Stimulated activated CD4-positive, alpha-beta T cell treated with anti-CD3 and anti-CD28 coated beads, Interleukin-4, amount 100 ng/mL, for 4 hours (primary cell): ENCODE results near the gene HOXC6.
A peak's percentile ranks its signal among the peaks of the same experiment; 100 is the strongest.

Experiments used
- DNase-seq, 2 experiments: peaks; one replicate each; pipeline ENCODE4 v3.0.0-alpha.2; 2020

HOXC6 gene

DNA sequence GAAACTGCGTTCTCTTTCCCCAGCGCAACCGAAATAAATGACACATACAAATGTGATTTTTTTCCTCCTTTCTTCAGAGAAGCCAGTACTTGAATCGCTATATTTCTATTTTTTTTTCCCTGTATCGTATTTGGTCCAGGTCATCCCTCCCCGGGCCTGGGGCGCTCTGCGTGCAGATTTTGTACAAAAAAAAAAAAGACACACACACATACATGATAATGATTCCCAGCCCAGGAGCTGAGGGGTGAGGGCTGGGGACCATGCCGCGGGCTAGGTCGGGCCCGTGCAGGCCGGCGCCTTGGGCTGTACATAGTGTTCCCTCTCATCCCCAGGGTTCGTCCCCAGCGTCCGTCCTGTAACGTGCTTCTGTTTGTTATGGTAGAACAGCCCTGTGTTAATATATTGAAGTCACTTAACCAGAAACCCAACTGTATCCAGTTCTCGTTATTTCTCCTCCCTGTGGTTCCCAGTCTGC is 25.3 kb upstream of the HOXC6 start:
- no peak for DNase-seq

DNA sequence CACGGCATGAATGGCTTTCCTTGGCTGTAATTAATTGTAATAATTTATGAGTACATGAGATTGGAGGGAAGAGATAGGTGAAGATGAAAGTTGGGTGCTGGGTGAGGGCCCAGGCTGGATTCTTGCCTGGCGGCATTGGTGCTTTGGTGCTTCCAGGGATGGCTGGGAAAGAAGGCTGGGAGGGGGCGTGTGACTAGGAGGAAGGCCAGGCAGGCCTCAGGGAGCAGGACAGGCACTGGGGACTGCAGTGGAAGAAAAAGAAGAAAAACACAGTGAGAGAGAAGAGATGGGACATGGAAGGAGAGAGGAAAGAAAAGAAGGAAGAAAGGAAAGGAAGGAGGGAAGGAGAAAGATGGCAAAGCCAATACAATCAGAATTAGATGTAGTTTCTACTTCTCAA is 24.6 kb upstream of the HOXC6 start:
- DNase-seq, result no peak

GRCh38 chr12:54004063-54004840 is 24.0 kb upstream of the HOXC6 start:
- no peak for DNase-seq

- no peak for DNase-seq
Observed at GRCh38 chr12:54004841-54005530, 23.3 kb upstream of the HOXC6 start.

GRCh38 chr12:54005531-54005852 is 22.7 kb upstream of the HOXC6 start:
- DNase-seq, result no peak

DNA sequence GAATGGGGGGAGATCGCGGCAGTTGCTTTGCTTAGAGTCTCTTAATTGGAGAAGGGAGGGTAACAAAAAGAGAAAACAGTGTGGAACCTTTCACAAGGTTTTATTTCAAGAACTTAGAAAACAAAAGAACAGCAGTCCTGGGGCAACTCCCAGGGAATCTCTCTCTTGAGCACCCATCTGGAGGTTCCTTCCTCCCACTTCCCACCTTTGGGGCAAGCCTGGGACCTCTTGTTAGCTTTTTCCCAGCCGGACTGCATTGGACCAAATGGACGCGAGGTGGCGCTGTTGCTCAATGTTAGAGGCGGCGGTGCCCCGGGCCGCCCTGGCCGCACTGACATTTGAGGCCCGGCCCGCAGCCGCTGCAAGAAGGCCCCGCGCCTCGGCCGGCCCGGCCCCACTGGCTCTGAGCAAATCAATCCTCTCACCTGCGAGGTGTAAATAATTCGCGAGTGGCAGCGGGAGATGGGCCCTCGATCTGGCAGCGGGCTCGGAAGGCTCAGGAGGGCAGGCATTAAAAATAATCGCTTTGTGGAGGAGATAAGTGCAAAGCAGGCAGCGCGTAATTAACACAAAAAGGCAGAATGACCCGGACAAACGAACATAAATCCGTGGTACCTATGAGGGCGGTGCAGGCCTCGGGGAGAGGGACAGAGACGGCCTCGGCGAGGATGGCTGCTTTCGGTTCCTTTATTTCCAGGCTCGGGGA is 22.2 kb upstream of the HOXC6 start:
- peak; percentile 69 to 85 for DNase-seq

DNA sequence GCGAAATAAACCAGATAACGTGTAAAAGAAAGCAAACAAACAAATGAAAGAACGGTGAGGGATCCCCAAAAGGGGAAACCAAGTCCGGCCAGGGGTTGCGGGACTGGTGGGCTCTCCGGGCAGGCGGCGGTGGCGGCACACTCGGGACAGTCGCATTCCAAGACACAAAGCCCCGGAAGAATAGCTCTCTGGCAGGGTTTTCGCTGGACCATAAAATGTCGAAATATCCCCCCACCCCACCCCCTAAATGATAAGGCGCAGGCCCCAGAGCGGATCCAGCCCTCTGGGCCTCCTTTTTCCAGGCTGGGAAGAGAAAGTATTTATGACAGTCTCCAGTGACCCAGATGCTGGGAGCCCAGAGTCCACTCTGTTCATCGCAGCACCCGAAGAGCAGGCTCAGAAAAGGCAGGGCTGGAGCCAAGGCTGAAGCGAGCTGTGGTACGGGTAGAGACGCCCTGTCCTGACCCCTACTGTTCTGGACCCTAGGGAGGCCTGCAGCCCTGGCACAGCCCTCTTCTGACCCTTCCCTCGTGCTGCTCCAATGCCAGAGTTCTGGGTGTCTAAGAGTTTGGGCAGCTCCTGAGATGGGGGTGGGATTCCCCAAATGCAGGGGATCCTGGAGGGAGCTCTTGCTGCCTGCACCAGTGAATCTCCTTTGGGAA is 21.6 kb upstream of the HOXC6 start:
- DNase-seq, result no peak

GRCh38 chr12:54007538-54008259 is 20.5 kb upstream of the HOXC6 start:
- no peak for DNase-seq

DNA sequence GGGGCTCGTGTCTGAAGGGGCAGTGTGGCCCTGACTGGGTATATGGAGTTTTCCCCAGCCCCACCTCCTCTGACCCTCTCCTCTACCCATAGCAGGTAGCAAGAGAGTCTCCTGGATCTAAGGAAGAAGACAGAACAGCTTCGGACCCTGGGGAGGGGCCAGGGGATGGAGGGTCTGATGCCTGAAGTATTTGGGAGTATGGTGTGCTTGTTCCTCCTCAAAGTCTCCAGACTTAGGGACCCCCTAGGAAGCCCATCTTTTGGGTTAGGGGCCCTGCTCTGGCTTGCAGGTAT is 20.0 kb upstream of the HOXC6 start:
- no peak for DNase-seq

DNA sequence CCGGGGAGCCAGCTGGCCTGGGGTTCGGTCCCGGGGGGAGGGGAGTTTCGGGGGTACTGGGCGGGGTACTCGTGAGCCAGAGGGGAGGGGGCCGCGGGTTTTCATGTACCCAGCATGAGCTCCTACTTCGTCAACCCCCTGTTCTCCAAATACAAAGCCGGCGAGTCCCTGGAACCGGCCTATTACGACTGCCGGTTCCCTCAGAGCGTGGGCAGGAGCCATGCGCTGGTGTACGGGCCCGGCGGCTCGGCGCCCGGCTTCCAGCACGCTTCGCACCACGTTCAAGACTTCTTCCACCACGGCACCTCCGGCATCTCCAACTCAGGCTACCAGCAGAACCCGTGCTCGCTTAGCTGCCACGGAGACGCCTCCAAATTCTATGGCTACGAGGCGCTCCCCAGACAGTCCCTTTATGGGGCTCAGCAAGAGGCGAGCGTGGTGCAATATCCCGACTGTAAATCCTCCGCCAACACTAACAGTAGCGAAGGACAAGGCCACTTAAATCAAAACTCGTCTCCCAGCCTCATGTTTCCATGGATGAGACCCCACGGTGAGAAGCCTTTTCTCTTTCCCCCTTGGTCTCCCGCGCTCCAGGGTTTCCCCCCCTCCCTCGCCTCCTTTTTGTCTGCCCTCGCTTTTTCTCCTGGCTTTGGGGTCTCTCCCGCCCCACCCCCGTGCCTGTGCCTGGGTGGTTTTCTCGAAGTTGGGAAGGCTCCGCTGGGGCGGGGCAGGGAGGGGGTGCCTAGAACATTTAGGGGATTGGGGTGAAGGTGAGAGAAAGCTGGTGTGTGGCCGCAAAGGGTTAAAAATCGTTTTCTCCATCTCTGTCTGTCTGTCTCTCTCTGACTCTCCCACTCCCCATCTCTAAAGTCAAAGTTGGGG is 18.8 kb upstream of the HOXC6 start:
- peak; percentile 36 to 46 for DNase-seq

- DNase-seq, result no peak
Observed at GRCh38 chr12:54010053-54010971, 17.9 kb upstream of the HOXC6 start.

DNA sequence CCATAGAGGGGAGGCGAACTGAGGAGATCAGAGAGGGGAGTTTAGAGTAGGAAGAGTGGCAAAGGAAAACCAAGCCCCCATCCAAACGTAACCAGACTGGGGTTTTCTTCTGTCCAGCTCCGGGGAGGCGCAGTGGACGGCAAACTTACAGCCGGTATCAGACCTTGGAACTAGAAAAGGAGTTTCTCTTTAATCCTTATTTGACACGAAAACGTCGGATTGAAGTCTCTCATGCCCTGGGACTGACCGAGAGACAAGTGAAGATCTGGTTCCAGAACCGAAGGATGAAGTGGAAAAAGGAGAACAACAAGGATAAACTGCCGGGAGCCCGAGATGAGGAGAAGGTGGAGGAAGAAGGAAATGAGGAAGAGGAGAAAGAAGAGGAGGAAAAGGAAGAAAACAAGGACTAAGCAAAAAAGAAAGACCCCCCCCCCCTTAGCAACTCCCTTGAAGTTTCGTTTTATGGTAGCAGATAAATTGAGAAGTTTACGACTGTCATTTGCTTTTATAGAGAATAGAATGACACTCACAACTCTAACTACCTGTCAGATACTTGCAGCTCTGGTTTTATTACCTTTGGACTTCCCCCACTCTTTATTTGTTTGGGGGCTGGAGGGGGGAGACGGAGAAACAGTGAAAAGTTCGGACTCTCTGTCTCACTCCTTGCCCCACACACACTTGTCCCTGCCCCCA is 17.1 kb upstream of the HOXC6 start:
- DNase-seq, result no peak

- DNase-seq, result no peak
Observed at GRCh38 chr12:54011665-54012532, 16.3 kb upstream of the HOXC6 start.

DNA sequence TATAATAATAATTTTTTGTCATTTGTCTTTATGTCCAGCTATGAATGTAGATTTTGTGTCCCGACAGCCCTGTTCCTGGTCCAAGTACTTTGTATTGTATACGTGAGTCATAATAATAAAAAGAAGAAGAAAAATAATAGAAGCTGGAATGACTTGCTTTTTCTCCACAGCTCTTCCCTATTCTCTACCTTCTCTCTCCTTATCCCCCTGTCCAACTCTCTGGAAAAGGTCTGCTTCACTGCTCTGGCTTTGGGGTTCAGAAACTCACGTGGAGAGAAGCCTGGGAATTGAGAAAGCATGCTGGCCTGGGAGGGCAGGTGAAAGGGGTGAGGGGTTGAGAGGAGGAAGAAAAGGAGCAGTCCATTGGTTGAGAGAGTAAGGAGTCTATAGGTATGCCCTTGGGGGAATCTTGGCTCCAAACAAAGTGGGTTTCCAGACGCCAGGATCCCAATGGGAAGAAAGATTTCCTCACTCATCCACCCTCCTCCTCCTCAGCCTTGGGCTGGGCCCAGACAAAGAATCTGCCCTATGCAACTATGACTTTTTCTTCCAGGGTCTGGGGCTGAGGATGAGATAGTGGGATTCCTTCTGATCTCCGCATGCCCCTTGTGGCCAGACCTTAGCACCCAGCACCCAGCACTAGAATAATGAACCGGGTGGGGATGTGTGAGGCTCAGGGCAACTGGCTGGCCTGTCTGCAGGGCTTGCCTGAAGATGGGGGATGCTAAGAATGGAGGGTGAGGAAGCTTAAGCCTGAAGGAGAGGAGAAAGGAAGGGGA is 15.4 kb upstream of the HOXC6 start:
- DNase-seq, result no peak

GRCh38 chr12:54014377-54015017 is 13.7 kb upstream of the HOXC6 start:
- no peak for DNase-seq

DNA sequence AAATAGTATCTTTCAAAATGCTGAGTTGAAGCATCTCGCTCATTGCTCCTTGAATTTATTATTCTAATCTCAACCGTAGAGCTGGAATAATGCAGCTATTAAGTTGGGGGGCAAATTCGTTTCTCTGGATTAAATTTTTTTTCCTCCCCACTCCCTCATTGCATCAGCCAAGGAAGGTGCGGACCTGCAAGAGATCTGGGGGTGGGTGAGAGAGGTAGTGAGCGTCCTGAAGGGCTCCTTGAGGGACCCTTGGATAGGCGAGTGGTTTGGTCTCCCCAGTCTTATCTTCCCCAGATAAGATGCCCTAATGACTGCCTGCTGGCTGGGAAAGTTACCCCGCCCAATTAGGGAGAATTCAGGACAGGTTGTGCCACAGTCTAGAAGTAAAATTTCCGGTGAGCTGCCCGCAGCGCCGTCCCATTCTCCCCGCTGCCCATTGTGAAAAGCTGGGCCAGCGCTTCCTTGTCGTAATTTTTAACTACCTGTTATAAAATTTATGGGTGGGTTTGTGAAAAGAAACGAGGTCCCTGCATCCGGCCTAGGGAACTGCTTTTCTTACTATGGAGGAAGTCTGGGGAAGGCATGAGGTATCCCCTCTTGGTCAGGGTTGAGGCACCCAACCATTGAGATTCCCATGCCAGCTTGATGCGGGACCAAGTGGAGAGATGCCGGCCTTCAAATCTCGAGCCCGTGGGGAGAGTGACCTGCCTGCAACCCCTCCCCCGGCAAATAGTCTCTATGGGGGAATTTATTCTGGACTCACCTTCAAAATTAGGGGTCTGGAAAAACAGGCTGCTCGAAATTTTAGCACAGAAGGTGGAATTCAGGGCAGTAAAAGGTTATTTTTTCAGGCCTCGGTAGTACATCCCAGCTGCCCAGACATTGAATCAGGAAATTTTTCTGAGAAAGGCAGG is 13.0 kb upstream of the HOXC6 start:
- DNase-seq, result no peak

DNA sequence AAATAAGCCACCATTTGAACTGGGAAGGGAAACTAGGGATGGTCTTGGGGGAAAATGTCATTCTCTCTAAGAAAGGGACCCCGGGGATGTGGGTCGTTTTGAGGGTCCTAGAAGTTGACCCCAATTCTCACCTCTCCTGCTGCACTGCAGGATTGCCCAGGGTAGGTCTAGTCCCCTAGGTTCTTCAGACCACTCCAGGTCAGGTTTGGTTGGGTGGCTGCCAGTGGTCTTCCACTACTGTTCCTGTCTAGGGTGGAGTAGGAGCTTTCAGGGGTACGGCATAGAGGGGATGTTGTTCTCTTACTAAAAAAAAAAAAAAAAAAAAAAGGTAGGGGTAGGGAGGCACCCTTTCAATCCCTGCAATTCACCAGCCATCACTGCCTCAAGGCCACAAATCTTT is 12.2 kb upstream of the HOXC6 start:
- no peak for DNase-seq
